Measurements from ENCODE around the gene CENPP.

The CENPP gene

GRCh38 chr9:92517046-92517445 lies 191.3 kb downstream of the CENPP start:
- Histone ChIP-seq H3F3A (ENCODE audit: insufficient read depth, low read length) (no peaks in the 10 kb centered on the region), H3K4me2 (ENCODE audit: low read length) (no peak overlapping the region)

GRCh38 chr9:92518199-92518598 lies 192.4 kb downstream of the CENPP start:
- Histone ChIP-seq H2AFZ (ENCODE audit: low read length) (no peak overlapping the region), H3K4me3 (ENCODE audit: low read depth, low read length, poor library complexity, severe bottlenecking) (no peak overlapping the region), H4K20me1 (ENCODE audit: insufficient read depth, low read length) (no peaks in the 10 kb centered on the region), H3K9ac (ENCODE audit: low read length) (no peak overlapping the region), H3F3A (ENCODE audit: insufficient read depth, low read length) (no peaks in the 10 kb centered on the region), H3K4me1 (ENCODE audit: insufficient read depth, low read length, severe bottlenecking) (no peaks in the 10 kb centered on the region), H3K9me2 (ENCODE audit: low read depth, low read length) (no peaks in the 10 kb centered on the region), H3K27ac (ENCODE audit: low read depth, low read length, poor library complexity, severe bottlenecking) (no peak overlapping the region), H3K36me3 (ENCODE audit: insufficient read depth, low read length) (no peaks in the 10 kb centered on the region), H3K9me3 (ENCODE audit: low read length) (no peaks in the 10 kb centered on the region), H3K27me3 (ENCODE audit: insufficient read depth, low read length) (no peaks in the 10 kb centered on the region), H3K4me2 (ENCODE audit: low read length) (no peak overlapping the region), H3K79me2 (ENCODE audit: insufficient read depth, low read length) (no peaks in the 10 kb centered on the region)
- TF ChIP-seq EZH2 (IDR thresholded peaks at IDR 0.05; ENCODE audit: borderline replicate concordance, low read length) (no peak), CTCF (IDR thresholded peaks at IDR 0.05; ENCODE audit: low read length) (no peak)

More at GRCh38 chr9:92517046-92517445, 191.3 kb downstream of the CENPP start:
- Histone ChIP-seq H3K27me3 (ENCODE audit: insufficient read depth, low read length) (no peaks in the 10 kb centered on the region), H3K27ac (ENCODE audit: low read depth, low read length, poor library complexity, severe bottlenecking) (no peak overlapping the region), H3K9me2 (ENCODE audit: low read depth, low read length) (no peaks in the 10 kb centered on the region), H3K4me1 (ENCODE audit: insufficient read depth, low read length, severe bottlenecking) (no peaks in the 10 kb centered on the region), H3K9ac (ENCODE audit: low read length) (no peak overlapping the region), H3K79me2 (ENCODE audit: insufficient read depth, low read length) (no peaks in the 10 kb centered on the region), H4K20me1 (ENCODE audit: insufficient read depth, low read length) (no peaks in the 10 kb centered on the region), H3K36me3 (ENCODE audit: insufficient read depth, low read length) (no peaks in the 10 kb centered on the region), H3K4me3 (ENCODE audit: low read depth, low read length, poor library complexity, severe bottlenecking) (no peak overlapping the region), H2AFZ (ENCODE audit: low read length) (no peak overlapping the region), H3K9me3 (ENCODE audit: low read length) (no peaks in the 10 kb centered on the region)
- TF ChIP-seq CTCF (IDR thresholded peaks at IDR 0.05; ENCODE audit: low read length) (no peak), EZH2 (IDR thresholded peaks at IDR 0.05; ENCODE audit: borderline replicate concordance, low read length) (no peak)

GRCh38 chr9:92520837-92521236 lies 195.1 kb downstream of the CENPP start:
- Histone ChIP-seq H3K9me2 (ENCODE audit: low read depth, low read length) (no peaks in the 10 kb centered on the region), H2AFZ (ENCODE audit: low read length) (no peak overlapping the region), H3K36me3 (ENCODE audit: insufficient read depth, low read length) (no peaks in the 10 kb centered on the region), H3K27ac (ENCODE audit: low read depth, low read length, poor library complexity, severe bottlenecking) (no peak overlapping the region), H3K4me1 (ENCODE audit: insufficient read depth, low read length, severe bottlenecking) (no peaks in the 10 kb centered on the region), H3F3A (ENCODE audit: insufficient read depth, low read length) (no peaks in the 10 kb centered on the region), H3K9ac (ENCODE audit: low read length) (no peak overlapping the region), H3K79me2 (ENCODE audit: insufficient read depth, low read length) (no peaks in the 10 kb centered on the region), H3K4me2 (ENCODE audit: low read length) (no peak overlapping the region), H3K9me3 (ENCODE audit: low read length) (no peaks in the 10 kb centered on the region), H3K4me3 (ENCODE audit: low read depth, low read length, poor library complexity, severe bottlenecking) (no peak overlapping the region), H3K27me3 (ENCODE audit: insufficient read depth, low read length) (no peaks in the 10 kb centered on the region), H4K20me1 (ENCODE audit: insufficient read depth, low read length) (no peaks in the 10 kb centered on the region)
- TF ChIP-seq CTCF (IDR thresholded peaks at IDR 0.05; ENCODE audit: low read length): no peak
- TF ChIP-seq EZH2 (IDR thresholded peaks at IDR 0.05; ENCODE audit: borderline replicate concordance, low read length): no peak

Data from OCI-LY1 (cell line).